Glutamatergic neuron (in vitro differentiated cells): ENCODE measurements around the gene AKTIP. TPM values are rescaled to one million over a fixed set of nuclear protein-coding genes. Genes with fewer than 3 reads are reported as not detected.

Experiments used
- DNase-seq: peaks from one replicate; pipeline ENCODE4 v3.0.0; 2022
- H3K27ac Mint-ChIP-seq: one replicate; pipeline ENCODE4 v1.8.0; 2020; ENCODE audit warnings: mild to moderate bottlenecking, mixed read lengths, inconsistent platforms; ENCODE audit not compliant: unreplicated experiment
- H3K27me3 Mint-ChIP-seq: one replicate; pipeline ENCODE4 v1.8.0; 2020; ENCODE audit warnings: mild to moderate bottlenecking, moderate library complexity, mixed read lengths, inconsistent platforms; ENCODE audit not compliant: unreplicated experiment
- H3K36me3 Mint-ChIP-seq: one replicate; pipeline ENCODE4 v1.8.0; 2020; ENCODE audit warnings: mild to moderate bottlenecking, mixed read lengths, inconsistent platforms; ENCODE audit not compliant: unreplicated experiment
- H3K4me1 Mint-ChIP-seq: one replicate; pipeline ENCODE4 v1.8.0; 2020; ENCODE audit warnings: mild to moderate bottlenecking, low read depth, mixed read lengths, inconsistent platforms; ENCODE audit not compliant: unreplicated experiment
- H3K4me3 Mint-ChIP-seq: one replicate; pipeline ENCODE4 v1.8.0; 2020; ENCODE audit warnings: mild to moderate bottlenecking, mixed read lengths, inconsistent platforms; ENCODE audit not compliant: unreplicated experiment
- H3K9me3 Mint-ChIP-seq: one replicate; pipeline ENCODE4 v1.8.0; 2020; ENCODE audit warnings: mild to moderate bottlenecking, moderate library complexity, mixed read lengths, inconsistent platforms; ENCODE audit not compliant: unreplicated experiment
- total RNA-seq: library from RNA; stranded (reverse); fragmentation: NEBNext Ultra II Directional; extraction: Animal tissue kit (Norgen Biotek cat#: 25700); gene quantifications from one replicate; pipeline ENCODE4 v1.2.1, GENCODE V29; 2021; ENCODE audit not compliant: unreplicated experiment
- TF ChIP-seq, protein P1 (sequence below): fragments of 200-600 bp; sonication (generic); IDR thresholded peaks from one replicate; pipeline ENCODE4 v1.5.0; 2021; ENCODE audit not compliant: partially characterized antibody, unreplicated experiment

The AKTIP gene
- total RNA-seq, 1 donor from 2014 or later, result 30.0 TPM

DNA sequence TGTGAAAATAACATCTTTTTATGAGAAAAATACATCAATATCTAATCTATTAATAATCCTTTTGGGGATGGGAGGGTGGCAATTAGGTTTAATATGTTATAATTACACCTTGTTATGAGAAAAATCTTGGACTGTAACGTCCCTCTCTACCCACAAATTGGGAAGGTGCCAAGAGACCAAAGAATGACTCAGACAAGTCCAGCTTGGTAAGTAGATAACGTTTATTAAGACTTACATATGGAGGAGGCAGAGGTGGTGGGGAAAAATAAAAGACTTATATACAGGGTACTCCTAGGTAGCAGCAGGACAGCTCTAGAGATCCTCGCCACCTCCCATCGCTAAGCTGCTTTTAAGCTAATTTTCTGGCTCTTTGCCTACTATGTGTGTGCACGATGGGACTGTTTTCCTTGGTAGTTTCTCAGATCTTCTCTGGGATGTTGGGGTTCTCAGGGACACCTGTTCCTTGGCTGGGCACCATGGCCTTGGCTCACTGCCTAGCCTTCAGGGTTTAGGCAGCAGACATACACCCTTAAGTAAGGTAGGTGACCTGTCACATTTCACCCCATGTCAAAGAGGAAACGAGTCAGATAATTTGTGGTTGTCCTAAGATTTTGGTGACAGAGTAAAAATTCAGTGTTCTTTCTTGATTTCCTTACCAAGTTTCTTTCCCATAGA lies 37.3 kb downstream of the AKTIP start:
- Mint-ChIP-seq H3K4me1 (no peaks in the 10 kb centered on the region), H3K27me3 (no peaks in the 10 kb centered on the region), H3K9me3 (no peaks in the 10 kb centered on the region), H3K27ac (no peak overlapping the region), H3K4me3 (no peak overlapping the region), H3K36me3 (no peaks in the 10 kb centered on the region)
- TF ChIP-seq, protein P1, sequence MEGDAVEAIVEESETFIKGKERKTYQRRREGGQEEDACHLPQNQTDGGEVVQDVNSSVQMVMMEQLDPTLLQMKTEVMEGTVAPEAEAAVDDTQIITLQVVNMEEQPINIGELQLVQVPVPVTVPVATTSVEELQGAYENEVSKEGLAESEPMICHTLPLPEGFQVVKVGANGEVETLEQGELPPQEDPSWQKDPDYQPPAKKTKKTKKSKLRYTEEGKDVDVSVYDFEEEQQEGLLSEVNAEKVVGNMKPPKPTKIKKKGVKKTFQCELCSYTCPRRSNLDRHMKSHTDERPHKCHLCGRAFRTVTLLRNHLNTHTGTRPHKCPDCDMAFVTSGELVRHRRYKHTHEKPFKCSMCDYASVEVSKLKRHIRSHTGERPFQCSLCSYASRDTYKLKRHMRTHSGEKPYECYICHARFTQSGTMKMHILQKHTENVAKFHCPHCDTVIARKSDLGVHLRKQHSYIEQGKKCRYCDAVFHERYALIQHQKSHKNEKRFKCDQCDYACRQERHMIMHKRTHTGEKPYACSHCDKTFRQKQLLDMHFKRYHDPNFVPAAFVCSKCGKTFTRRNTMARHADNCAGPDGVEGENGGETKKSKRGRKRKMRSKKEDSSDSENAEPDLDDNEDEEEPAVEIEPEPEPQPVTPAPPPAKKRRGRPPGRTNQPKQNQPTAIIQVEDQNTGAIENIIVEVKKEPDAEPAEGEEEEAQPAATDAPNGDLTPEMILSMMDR, result no peak
- DNase-seq, result no peak

DNA sequence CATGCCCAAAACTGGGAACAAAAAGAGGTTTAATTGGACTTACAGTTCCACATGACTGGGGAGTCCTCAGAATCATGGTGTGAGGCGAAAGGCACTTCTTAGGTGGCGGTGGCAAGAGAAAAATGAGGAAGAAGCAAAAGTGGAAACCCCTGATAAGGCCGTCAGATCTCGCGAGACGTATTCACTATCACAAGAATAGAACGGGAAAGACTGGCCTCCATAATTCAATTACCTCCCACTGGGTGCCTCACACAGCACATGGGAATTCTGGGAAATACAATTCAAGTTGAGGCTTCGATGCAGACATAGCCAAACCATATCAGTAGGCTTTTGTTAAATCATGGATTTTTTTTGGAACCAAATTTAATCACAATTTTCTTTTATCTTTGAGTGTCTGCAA lies 44.4 kb downstream of the AKTIP start:
- Mint-ChIP-seq H3K27ac (no peak overlapping the region), H3K4me1 (no peaks in the 10 kb centered on the region), H3K9me3 (no peaks in the 10 kb centered on the region), H3K27me3 (peaks cover 1% of the 10 kb centered on the region), H3K36me3 (no peaks in the 10 kb centered on the region), H3K4me3 (no peak overlapping the region)
- no peak for DNase-seq
- TF ChIP-seq, protein P1, result no peak

DNA sequence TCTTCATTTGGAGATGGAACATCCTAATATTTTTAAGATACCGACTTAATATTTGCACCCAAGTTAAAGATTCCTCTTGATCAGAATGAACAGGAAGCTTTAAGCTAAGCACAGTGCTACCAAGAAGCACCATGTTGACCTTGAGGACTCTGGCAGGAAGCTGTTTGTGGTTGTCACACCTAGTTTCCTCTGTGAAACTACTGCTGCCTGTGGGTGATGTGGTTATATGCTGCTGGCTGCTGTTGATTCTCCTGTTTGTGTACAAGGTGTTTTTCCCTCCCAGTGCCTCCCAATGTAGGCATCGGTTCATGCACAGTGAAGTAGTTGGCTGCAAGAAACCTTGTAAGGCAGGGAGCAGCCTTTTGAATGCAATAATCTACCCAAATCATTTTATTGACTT lies 45.3 kb downstream of the AKTIP start:
- Mint-ChIP-seq H3K27me3 (peaks cover 1% of the 10 kb centered on the region), H3K27ac (no peak overlapping the region), H3K4me1 (no peaks in the 10 kb centered on the region), H3K36me3 (no peaks in the 10 kb centered on the region), H3K4me3 (no peak overlapping the region), H3K9me3 (no peaks in the 10 kb centered on the region)
- no peak for DNase-seq
- TF ChIP-seq, protein P1, result no peak

DNA sequence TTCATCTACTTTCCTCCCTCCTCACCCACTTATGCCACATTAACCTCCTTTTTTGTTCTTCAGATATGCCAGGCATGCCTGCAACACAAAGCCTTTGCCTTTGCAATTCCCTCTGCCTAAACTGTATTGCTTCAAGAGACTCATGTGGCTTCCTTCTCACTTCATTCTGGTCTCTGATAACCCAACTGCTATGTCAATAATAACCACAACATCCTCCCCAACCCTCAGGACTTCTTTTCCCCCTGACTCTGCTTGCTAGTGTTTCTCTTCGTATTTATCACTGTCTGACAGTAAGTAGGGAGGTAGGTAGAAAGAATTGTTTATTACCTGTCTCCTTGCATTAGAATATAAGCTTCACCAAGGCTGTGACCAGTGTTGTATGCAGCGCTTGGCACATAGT lies 46.4 kb downstream of the AKTIP start:
- no peak for DNase-seq
- no peaks in the 10 kb centered on the region for H3K36me3 Mint-ChIP-seq
- peaks cover 1% of the 10 kb centered on the region for H3K27me3 Mint-ChIP-seq
- no peak overlapping the region for H3K4me3 Mint-ChIP-seq
- TF ChIP-seq, protein P1, result no peak
- H3K27ac Mint-ChIP-seq, result no peak overlapping the region
- no peaks in the 10 kb centered on the region for H3K9me3 Mint-ChIP-seq
- H3K4me1 Mint-ChIP-seq, result no peaks in the 10 kb centered on the region

DNA sequence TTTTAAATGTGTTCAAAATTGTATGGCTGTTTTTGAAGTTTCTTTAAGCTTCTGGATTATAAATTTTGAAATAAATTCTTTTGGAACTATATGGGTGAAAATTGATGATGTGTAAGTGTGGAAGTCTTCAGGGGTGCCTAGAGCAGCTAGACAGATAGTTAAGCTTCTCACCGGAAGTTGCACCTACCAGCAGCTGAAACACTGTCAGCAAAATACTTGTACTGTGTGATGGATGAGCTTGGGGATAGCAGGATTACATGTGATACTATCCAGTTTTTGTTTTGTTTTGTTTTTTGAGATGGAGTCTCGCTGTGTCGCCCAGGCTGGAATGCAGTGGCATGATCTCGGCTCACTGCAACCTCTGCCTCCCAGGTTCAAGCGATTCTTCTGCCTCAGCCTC lies 49.1 kb downstream of the AKTIP start:
- no peak overlapping the region for H3K4me3 Mint-ChIP-seq
- no peak for DNase-seq
- TF ChIP-seq, protein P1, result no peak
- no peaks in the 10 kb centered on the region for H3K4me1 Mint-ChIP-seq
- peaks cover 1% of the 10 kb centered on the region for H3K27me3 Mint-ChIP-seq
- H3K27ac Mint-ChIP-seq, result no peak overlapping the region
- H3K9me3 Mint-ChIP-seq, result no peaks in the 10 kb centered on the region
- H3K36me3 Mint-ChIP-seq, result no peaks in the 10 kb centered on the region
